Liver (tissue), 3 donors: Measurements from ENCODE around the gene TGFBR1.

ENCODE experiments used
- ATF3 ChIP-seq: IDR thresholded peaks from 2 replicates; pipeline ENCODE4 v1.6.1; 2016; ENCODE audit warnings: antibody characterized with exemption
- CTCF ChIP-seq: fragments of 150-350 bp; IDR thresholded peaks from 2 replicates; pipeline ENCODE4 v1.5.1; 2017; ENCODE audit warnings: improper control_type of control experiment, low read depth, low read length; ENCODE audit not compliant: missing input control
- EGR1 ChIP-seq, 2 donors: IDR thresholded peaks; 2 replicates each; pipeline ENCODE4 v1.6.1; 2016 to 2018; ENCODE audit warnings: antibody characterized with exemption in 2 of 2, low read depth in 2 of 2
- FOXA2 ChIP-seq: IDR thresholded peaks from 2 replicates; pipeline ENCODE4 v1.6.1; 2016; ENCODE audit warnings: antibody characterized with exemption
- JUND ChIP-seq, 2 donors: IDR thresholded peaks; 2 replicates each; pipeline ENCODE4 v1.6.1; 2016; ENCODE audit warnings: antibody characterized with exemption in 2 of 2
- MAX ChIP-seq: IDR thresholded peaks from 2 replicates; pipeline ENCODE4 v1.6.1; 2016; ENCODE audit warnings: antibody characterized with exemption
- NR2F2 ChIP-seq: IDR thresholded peaks from 2 replicates; pipeline ENCODE4 v1.6.1; 2016; ENCODE audit warnings: antibody characterized with exemption
- RAD21 ChIP-seq, 2 donors: IDR thresholded peaks; 2 replicates each; pipeline ENCODE4 v1.6.1; 2016; ENCODE audit warnings: antibody characterized with exemption in 2 of 2, mild to moderate bottlenecking in 2 of 2
- REST ChIP-seq: IDR thresholded peaks from 2 replicates; pipeline ENCODE4 v1.6.1; 2016; ENCODE audit warnings: antibody characterized with exemption, mild to moderate bottlenecking
- RXRA ChIP-seq, 2 donors: IDR thresholded peaks; 2 replicates each; pipeline ENCODE4 v1.6.1; 2017 to 2018; ENCODE audit warnings: antibody characterized with exemption in 2 of 2, mild to moderate bottlenecking in 1 of 2
- SP1 ChIP-seq: IDR thresholded peaks from 2 replicates; pipeline ENCODE4 v1.6.1; 2018; ENCODE audit warnings: antibody characterized with exemption, mild to moderate bottlenecking
- TAF1 ChIP-seq: conservative IDR thresholded peaks from 2 replicates; pipeline ENCODE4 v1.6.1; 2016; ENCODE audit warnings: antibody characterized with exemption, mild to moderate bottlenecking
- YY1 ChIP-seq: IDR thresholded peaks from 2 replicates; pipeline ENCODE4 v1.6.1; 2016; ENCODE audit warnings: antibody characterized with exemption, mild to moderate bottlenecking
- donor health status: healthy.
- donor health status: healthy.

GRCh38 chr9:99128133-99128406 lies 23.2 kb downstream of the TGFBR1 start:
- TF ChIP-seq CTCF (no peak), SP1 (no peak), JUND (IDR thresholded peaks at IDR 0.05) (no peak), NR2F2 (no peak), RAD21 (IDR thresholded peaks at IDR 0.05) (no peak), REST (no peak), YY1 (no peak), FOXA2 (no peak), MAX (no peak), EGR1 (IDR thresholded peaks at IDR 0.05; ENCODE audit: low read depth in 2 of 2) (no peak), RXRA (IDR thresholded peaks at IDR 0.05) (no peak), ATF3 (no peak), TAF1 (no peak)
